Activated CD8-positive, alpha-beta memory T cell treated with anti-CD3 and anti-CD28 coated beads, Interleukin-2, amount 50 U/mL, for 1 hour (primary cell): ENCODE data around the gene DCAF6.

Experiments used
- DNase-seq: peaks from one replicate; pipeline ENCODE4 v3.0.0-alpha.2; 2020; ENCODE audit errors: extremely low read depth

The DCAF6 gene

GRCh38 chr1:168101336-168101735, 164.9 kb downstream of the DCAF6 start:
- no peak for DNase-seq

GRCh38 chr1:168102487-168102886, 166.0 kb downstream of the DCAF6 start:
- no peak for DNase-seq

- DNase-seq = no peak
Observed at GRCh38 chr1:168104535-168104934, 168.1 kb downstream of the DCAF6 start.

DNA sequence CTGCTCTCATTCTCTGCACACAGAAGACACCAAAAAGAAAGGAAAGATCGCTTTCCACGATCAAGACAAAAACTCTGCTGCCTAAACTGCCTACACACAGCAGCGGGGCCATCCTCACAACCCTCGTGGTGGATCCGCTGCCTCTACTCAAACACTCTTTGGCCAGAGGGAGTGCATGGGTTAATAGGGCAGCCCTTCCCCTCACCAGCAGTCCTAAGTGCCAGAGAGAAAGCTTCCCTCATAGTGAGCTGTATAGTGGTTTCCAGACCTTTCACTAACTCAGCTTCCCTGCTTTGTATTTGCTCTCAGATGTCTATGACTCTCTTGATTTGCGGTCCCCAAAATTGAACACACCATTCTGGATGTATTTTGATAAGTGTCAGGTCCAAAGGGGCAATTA, 169.4 kb downstream of the DCAF6 start:
- no peak for DNase-seq

GRCh38 chr1:168106274-168106673, 169.8 kb downstream of the DCAF6 start:
- no peak for DNase-seq

GRCh38 chr1:168110896-168111545, 174.5 kb downstream of the DCAF6 start:
- DNase-seq = no peak

GRCh38 chr1:168112673-168113305, 176.3 kb downstream of the DCAF6 start:
- DNase-seq = no peak

GRCh38 chr1:168114845-168115244, 178.4 kb downstream of the DCAF6 start:
- DNase-seq = no peak

- no peak for DNase-seq
Observed at GRCh38 chr1:168116327-168116799, 179.9 kb downstream of the DCAF6 start.

GRCh38 chr1:168119750-168120149, 183.3 kb downstream of the DCAF6 start:
- no peak for DNase-seq

- no peak for DNase-seq
Observed at GRCh38 chr1:168121401-168122011, 185.0 kb downstream of the DCAF6 start.

DNA sequence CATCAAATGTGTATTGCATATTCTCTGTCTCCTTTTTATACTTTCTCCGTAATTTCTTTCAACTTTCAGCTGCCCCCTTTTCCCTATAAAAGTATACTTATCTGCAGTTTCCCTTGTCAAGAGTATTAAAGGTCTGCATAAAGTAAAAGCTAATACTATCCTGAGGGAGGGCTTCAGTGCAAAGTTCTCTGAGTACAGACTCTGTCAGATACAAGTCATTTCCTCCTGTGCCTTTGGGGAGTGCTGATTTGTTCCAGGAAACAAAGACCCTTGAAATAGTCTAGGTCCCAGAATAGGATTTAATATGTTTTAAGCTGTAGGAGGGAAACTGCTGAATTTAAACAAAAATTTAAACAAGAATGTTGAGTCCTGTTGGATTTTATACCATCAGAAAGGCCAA, 188.6 kb downstream of the DCAF6 start:
- no peak for DNase-seq
